PC-9 (cell line): Measurements from ENCODE around the gene GGN. TPM values are rescaled to one million over a fixed set of nuclear protein-coding genes. Genes with fewer than 3 reads are reported as not detected.

Source experiments
- BruUV-seq: library from RNA; stranded (reverse); fragments of 400-500 nt; replicated peaks from 2 replicates; lab custom pipeline; 2021; lab: Mats Ljungman, UMichigan
- CTCF ChIA-PET: fragments of 300-600 bp; sonication (Branson Sonifier 250); formaldehyde crosslinking; loops from one replicate; lab custom pipeline; 2022; ENCODE audit warnings: antibody characterized with exemption; lab: Charles Lee
- POLR2A ChIA-PET: fragments of 300-600 bp; sonication (Branson Sonifier 250); formaldehyde crosslinking; loops from one replicate; lab custom pipeline; 2022; ENCODE audit warnings: antibody characterized with exemption; ENCODE audit not compliant: unreplicated experiment; lab: Charles Lee
- DNase-seq, 2 experiments: peaks; one replicate each; pipeline versions ENCODE4 v3.0.0 to v3.0.0-alpha.2; 2015 to 2022; ENCODE audit warnings: mixed read lengths in 1 of 2
- H2AFZ ChIP-seq: fragments of 200-600 bp; sonication (generic); 2 replicates; pipeline ENCODE4 v1.8.1; 2017; ENCODE audit warnings: antibody characterized with exemption
- H3F3A ChIP-seq: fragments of 200-600 bp; sonication (generic); 2 replicates; pipeline ENCODE4 v1.8.1; 2017; ENCODE audit warnings: antibody characterized with exemption, mild to moderate bottlenecking, low read depth; ENCODE audit not compliant: insufficient read depth
- H3K27ac ChIP-seq: fragments of 200-600 bp; sonication (generic); 2 replicates; pipeline ENCODE4 v1.6.1; 2016; ENCODE audit warnings: mixed run types
- H3K27me3 ChIP-seq: fragments of 200-600 bp; sonication (generic); 2 replicates; pipeline ENCODE4 v1.6.1; 2016; ENCODE audit warnings: low read depth, mixed run types; ENCODE audit not compliant: insufficient read depth
- H3K36me3 ChIP-seq: fragments of 200-600 bp; sonication (generic); 2 replicates; pipeline ENCODE4 v1.6.1; 2016; ENCODE audit warnings: low read depth, mixed run types
- H3K4me1 ChIP-seq: fragments of 200-600 bp; sonication (generic); replicated peaks from 2 replicates; pipeline ENCODE4 v1.6.1; 2016; ENCODE audit warnings: mixed run types; ENCODE audit not compliant: insufficient read depth
- H3K4me2 ChIP-seq: fragments of 200-600 bp; sonication (generic); 2 replicates; pipeline ENCODE4 v1.6.1; 2017; ENCODE audit warnings: mixed run types
- H3K4me3 ChIP-seq: fragments of 200-600 bp; sonication (generic); 2 replicates; pipeline ENCODE4 v1.6.1; 2016; ENCODE audit warnings: mixed run types
- H3K79me2 ChIP-seq: fragments of 200-600 bp; sonication (generic); 2 replicates; pipeline ENCODE4 v1.6.1; 2017; ENCODE audit warnings: low read depth, mixed run types
- H3K9me2 ChIP-seq: fragments of 200-600 bp; sonication (generic); 2 replicates; pipeline ENCODE4 v1.8.1; 2017; ENCODE audit warnings: mild to moderate bottlenecking; ENCODE audit not compliant: insufficient read depth
- H3K9me3 ChIP-seq: fragments of 200-600 bp; sonication (generic); 2 replicates; pipeline ENCODE4 v1.8.1; 2016; ENCODE audit warnings: low read depth; ENCODE audit not compliant: insufficient read depth
- H4K20me1 ChIP-seq: fragments of 200-600 bp; sonication (generic); 2 replicates; pipeline ENCODE4 v1.8.1; 2017; ENCODE audit not compliant: insufficient read depth
- EZH2 ChIP-seq: fragments of 200-600 bp; sonication (generic); IDR thresholded peaks from 2 replicates; pipeline ENCODE4 v1.8.0; 2017; ENCODE audit warnings: antibody characterized with exemption, low read depth
- intact Hi-C: fragments of 100-400 bp; cut with micrococcal nuclease; formaldehyde crosslinking; loops from one replicate; pipeline ENCODE4 v1.10.0; 2022; ENCODE audit not compliant: unreplicated experiment
- total RNA-seq: library from RNA; stranded (reverse); gene quantifications from 2 replicates; pipeline ENCODE4 v1.2.3, GENCODE V29; 2021
- TF ChIP-seq, protein P1 (sequence below): fragments of 200-600 bp; sonication (generic); conservative IDR thresholded peaks from 2 replicates; pipeline ENCODE4 v1.6.1; 2017; ENCODE audit warnings: mixed run types, antibody characterized with exemption, mild to moderate bottlenecking, moderate library complexity

The GGN gene
- total RNA-seq, 1 experiment from 2014 or later, result 1.0 TPM

DNA sequence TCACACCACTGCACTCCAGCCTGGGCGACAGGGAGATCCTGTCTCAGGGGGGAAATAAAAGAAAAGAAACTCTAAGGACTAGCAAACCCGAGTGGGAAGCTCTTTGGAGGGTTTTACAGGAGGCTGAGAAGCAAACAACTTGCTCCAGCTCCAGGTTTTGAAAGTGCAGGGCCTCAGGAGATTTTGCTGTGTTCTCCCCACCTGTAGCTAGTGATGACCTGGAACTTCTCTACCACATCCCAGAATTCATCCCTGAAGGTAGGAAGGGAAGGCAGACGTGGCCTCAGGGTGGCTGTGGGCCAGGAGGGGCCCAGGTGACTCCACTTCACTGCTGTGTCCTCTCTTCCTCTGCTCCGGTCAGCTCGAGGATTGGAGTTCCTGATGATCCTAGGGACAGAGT, 29.8 kb downstream of the GGN start:
- Histone ChIP-seq H3F3A (peaks cover 2% of the 10 kb centered on the region; the same call in 1 of the 2 replicates), H3K9me3 (no peaks in the 10 kb centered on the region), H3K4me2 (no peak overlapping the region), H3K27me3 (peaks cover 36% of the 10 kb centered on the region; the same call in 1 of the 2 replicates), H3K4me3 (no peak overlapping the region), H3K79me2 (no peaks in the 10 kb centered on the region), H3K36me3 (no peaks in the 10 kb centered on the region), H2AFZ (no peak overlapping the region), H3K27ac (no peak overlapping the region), H4K20me1 (no peaks in the 10 kb centered on the region), H3K9me2 (no peaks in the 10 kb centered on the region), H3K4me1 (peaks cover 4% of the 10 kb centered on the region; the same call in 1 of the 2 replicates)
- no TSS peak for BruUV-seq
- ChIA-PET CTCF (interaction anchor here (0.6 kb wide), 1 partner anchor 45 kb away, joined by 5 read pairs; the partner anchor contains the start of gene FAM98C), POLR2A (interaction anchor here (0.6 to 0.8 kb wide), 2 partner anchors 30 to 335 kb away, joined by 4 to 12 read pairs; partner anchors contain the start of gene GGN)
- TF ChIP-seq, protein P1, sequence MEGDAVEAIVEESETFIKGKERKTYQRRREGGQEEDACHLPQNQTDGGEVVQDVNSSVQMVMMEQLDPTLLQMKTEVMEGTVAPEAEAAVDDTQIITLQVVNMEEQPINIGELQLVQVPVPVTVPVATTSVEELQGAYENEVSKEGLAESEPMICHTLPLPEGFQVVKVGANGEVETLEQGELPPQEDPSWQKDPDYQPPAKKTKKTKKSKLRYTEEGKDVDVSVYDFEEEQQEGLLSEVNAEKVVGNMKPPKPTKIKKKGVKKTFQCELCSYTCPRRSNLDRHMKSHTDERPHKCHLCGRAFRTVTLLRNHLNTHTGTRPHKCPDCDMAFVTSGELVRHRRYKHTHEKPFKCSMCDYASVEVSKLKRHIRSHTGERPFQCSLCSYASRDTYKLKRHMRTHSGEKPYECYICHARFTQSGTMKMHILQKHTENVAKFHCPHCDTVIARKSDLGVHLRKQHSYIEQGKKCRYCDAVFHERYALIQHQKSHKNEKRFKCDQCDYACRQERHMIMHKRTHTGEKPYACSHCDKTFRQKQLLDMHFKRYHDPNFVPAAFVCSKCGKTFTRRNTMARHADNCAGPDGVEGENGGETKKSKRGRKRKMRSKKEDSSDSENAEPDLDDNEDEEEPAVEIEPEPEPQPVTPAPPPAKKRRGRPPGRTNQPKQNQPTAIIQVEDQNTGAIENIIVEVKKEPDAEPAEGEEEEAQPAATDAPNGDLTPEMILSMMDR, result no peak
- TF ChIP-seq EZH2, result no peak
- intact Hi-C loops, result no loop called here
- no peak for DNase-seq

DNA sequence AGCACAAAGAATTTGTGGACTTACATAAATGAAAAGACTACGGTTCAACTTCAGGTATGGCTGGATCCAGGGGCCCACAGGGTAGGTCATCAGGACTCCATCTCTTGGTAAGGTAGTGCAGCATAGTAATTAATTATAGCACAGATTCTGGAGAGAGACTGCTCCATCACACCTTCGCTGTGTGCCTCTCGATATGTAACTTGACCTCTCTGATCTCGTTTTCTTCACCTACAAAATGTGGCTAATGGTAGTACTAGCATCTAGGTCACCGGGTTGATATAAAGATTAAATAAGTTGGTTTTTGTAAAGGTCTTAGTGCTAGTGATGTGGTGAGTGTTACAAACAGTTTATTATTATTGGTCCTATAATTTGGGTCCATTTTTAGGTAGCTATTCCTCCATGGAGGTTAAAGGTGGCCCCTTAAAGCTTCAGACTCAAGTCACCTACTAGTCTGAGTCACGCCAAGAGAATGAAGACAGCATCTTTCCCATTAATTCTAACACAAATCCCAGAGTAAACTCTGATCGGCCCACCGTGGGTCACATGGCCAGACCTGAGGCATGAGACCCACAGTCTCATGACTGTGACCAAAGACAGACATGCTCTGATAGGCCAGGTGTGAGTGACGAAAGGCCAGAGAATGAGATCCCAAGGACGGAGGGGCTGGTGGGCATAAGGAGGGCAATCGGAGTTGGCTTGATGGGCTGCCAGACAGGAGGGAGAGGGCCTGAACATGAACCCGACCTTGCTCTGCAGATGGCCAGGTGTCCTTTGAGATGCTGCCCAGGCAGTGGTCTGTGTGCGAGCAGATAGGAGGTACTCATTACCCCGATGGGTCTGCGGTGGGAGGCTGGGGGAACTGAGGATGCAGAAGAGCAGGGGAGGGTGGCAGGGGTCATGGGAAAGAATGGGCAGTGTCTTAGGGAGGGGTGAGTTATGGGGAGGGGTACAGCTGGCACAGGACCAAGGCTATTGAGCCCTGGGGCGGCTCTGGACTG, 31.8 kb downstream of the GGN start:
- Histone ChIP-seq H3K4me3 (no peak overlapping the region), H3K9me3 (no peaks in the 10 kb centered on the region), H3K9me2 (no peaks in the 10 kb centered on the region), H4K20me1 (no peaks in the 10 kb centered on the region), H3K27ac (no peak overlapping the region), H3K36me3 (no peaks in the 10 kb centered on the region), H3K4me2 (no peak overlapping the region), H2AFZ (no peak overlapping the region), H3F3A (peaks cover 2% of the 10 kb centered on the region; the same call in 1 of the 2 replicates), H3K79me2 (no peaks in the 10 kb centered on the region), H3K4me1 (no peaks in the 10 kb centered on the region), H3K27me3 (peaks cover 32% of the 10 kb centered on the region; the same call in 1 of the 2 replicates)
- no peak for TF ChIP-seq EZH2
- TF ChIP-seq, protein P1, result no peak
- no peak for DNase-seq
- ChIA-PET CTCF (no interaction called here), POLR2A (no interaction called here)
- intact Hi-C loops, result no loop called here
- BruUV-seq, result no TSS peak

DNA sequence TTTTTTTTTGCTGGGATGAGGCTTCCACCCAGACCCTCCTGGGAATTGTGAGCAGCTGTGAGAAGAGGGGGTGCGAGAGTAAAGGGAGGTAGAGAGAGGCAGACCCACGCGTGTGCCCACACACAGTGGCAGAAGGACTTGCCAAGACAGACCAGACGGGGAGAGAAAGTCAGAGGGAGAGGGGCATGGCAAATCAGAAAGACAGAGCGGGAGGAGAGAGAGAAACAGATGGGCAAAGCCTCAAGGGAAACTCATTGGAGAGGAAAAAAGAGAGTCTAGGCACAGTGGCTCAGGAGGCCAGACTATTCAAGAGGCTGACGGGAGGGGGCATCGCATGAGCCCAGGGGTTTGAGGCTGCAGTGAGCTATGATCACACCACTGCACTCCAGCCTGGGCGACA, 35.2 kb downstream of the GGN start:
- no TSS peak for BruUV-seq
- Histone ChIP-seq H3K4me3 (no peak overlapping the region), H3K79me2 (no peaks in the 10 kb centered on the region), H3F3A (no peaks in the 10 kb centered on the region), H3K4me2 (no peak overlapping the region), H3K36me3 (no peaks in the 10 kb centered on the region), H3K4me1 (no peaks in the 10 kb centered on the region), H3K27me3 (no peaks in the 10 kb centered on the region; the same call in 1 of the 2 replicates), H3K9me3 (no peaks in the 10 kb centered on the region), H2AFZ (no peak overlapping the region), H3K9me2 (no peaks in the 10 kb centered on the region), H3K27ac (no peak overlapping the region), H4K20me1 (no peaks in the 10 kb centered on the region)
- intact Hi-C loops, result no loop called here
- TF ChIP-seq, protein P1, result no peak
- no peak for TF ChIP-seq EZH2
- ChIA-PET CTCF (no interaction called here), POLR2A (interaction anchor here (0.7 kb wide), 1 partner anchor 678 kb away, joined by 25 read pairs; no protein-coding TSS in a partner anchor)
- DNase-seq, result no peak
